Mesenteric fat pad (tissue), 1 donor: ENCODE measurements around the gene CTXN1. TPM values are rescaled to one million over a fixed set of nuclear protein-coding genes. Genes with fewer than 3 reads are reported as not detected.
"Not testable (repeated sequence)": the region's sequence is repeated elsewhere in the genome, so short reads cannot be mapped to it uniquely, and the experiment has no call there.

Experiments
- DNase-seq: peaks from one replicate; pipeline ENCODE4 v3.0.0-alpha.2; 2020; ENCODE audit warnings: low spot score
- long read RNA-seq: library from polyadenylated mRNA; unstranded; transcript quantifications from one replicate; pipeline ENCODE4 v2.0.0, GENCODE V29; 2020
- total RNA-seq: library from RNA; stranded (reverse); fragmentation: NEBNext Ultra II Directional; extraction: Animal tissue kit (Norgen Biotek cat#: 25700); gene quantifications from one replicate; pipeline ENCODE4 v1.2.1, GENCODE V29; 2021
- donor health status: DM: yes; HTN: yes; CAD: no.

Gene CTXN1
- 0.96 TPM for total RNA-seq
- long read RNA-seq = 0 reads

DNA sequence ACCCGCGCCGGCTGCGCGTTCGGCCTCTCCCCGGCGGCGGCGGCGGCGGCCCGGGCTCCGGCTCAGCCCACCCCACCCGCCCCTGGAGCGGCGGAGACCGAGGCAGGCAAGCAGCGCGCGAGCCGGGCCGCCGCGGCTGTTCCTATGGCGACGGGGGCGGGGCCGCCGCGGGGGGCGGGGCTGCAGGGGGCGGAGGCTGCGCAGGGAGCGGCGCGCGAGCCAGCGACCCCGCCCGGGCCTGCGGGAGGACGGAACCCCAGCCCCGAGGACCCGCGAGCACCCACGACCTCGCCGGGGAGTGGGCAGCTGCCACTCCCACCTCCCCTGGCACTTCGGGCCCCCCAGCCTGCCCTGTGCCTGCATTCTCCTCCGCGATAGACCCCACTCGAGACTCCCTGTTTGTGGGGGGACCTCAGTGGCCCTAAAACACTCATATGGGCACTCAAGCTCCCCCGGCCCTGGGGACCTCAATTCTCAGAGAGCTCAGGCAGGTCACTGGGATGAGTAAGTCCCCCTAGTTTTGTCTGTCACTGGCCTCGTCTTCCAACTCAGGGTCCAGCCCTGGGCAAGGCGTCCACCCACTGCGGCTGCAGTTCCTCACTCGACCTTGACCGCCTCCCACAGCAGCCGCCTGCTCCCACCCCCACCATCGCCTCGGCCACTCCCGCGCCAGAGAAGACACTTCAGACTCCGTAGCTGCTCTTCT lies at the start of gene CTXN1:
CTXN1 (minus strand) TSS at position 115 of the 706 bp plus-strand sequence. CDS start 597 bp downstream, outside the sequence.
- no peak for DNase-seq

DNA sequence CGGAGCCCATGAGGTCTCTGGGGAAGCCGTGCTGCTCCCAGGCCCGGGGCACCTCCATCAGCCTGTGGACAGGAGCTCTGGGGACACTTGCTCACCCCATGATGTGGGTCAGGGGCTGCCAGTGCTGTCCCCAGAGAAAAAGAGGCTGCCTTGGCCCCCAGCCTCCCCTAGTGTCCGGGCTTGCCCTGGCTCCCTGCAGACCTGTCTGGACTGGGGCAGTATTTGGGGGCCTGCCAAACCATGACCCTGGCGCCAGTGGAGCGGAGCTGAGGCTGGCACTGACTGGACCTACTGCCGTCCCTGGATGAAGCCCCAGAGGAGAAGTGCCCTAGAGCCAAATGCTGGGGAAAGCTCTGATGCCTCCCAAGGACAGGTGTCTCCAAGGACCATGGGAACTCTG lies 49.1 kb upstream of the CTXN1 start:
- DNase-seq = no peak

DNA sequence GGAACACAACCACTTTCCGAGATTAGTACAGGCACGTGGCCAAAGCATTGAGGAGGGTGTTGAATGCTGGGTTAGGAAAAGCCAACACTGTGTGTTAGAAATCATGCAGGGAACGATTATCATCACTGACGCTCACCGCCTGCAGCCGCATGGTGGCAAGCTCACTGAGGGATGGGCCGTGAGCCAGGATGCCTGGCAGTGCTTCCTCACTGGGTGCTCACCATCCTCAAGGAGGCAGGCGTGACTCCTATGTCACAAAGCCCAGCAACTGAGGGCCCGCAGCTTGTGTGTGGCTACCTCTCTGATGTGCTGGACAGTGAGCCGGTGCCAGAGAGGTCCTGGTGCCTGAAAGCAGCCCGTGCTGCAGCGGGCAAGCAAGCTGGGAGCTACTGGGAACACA lies 47.9 kb upstream of the CTXN1 start:
- DNase-seq = no peak

DNA sequence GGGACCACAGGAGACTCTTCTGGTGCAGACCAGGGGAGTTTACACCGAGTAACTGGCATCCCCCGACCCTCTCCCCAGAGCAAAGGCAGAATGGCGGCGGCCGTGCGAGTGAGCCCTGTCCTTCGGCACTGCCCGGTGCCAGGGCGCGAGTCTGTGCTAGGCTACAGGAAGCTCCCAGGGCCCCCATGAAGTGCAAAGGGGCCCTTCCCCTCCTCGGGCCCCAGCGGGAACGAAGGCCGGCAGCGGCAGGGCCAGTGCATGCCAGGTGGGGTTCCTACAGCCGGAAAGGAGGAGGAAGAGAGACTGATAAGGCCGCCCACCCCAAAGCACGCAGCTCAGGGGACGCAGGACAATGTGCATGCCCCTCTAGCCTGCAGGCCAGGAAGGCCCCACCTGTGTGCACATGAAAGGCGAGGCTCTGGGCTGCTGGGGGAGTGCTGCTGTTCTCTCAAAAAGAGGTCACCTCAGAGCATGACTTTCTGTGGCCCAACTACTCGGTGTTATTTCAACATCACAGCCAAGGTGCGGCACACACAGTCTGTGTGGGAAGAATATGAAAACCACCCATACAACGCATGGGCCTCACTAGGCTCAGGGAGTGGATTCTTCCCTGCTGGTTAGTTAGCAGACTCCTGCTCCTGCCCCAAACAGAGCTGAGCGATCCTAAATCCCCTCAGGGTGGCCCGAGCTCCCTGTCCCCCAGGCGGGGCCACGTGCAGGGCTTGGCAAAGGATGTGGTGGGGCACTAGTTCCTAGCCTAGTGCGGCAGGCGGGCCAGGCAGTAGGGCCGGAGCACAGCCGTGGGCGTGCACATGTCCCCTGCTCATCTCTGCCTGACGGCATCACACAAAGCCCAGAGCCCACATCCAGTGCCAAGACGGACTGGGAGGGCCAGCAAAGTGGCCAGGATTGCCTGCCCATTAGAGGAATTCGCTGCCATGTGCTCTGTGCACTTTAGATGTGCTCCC lies 45.9 kb upstream of the CTXN1 start:
- DNase-seq = no peak

DNA sequence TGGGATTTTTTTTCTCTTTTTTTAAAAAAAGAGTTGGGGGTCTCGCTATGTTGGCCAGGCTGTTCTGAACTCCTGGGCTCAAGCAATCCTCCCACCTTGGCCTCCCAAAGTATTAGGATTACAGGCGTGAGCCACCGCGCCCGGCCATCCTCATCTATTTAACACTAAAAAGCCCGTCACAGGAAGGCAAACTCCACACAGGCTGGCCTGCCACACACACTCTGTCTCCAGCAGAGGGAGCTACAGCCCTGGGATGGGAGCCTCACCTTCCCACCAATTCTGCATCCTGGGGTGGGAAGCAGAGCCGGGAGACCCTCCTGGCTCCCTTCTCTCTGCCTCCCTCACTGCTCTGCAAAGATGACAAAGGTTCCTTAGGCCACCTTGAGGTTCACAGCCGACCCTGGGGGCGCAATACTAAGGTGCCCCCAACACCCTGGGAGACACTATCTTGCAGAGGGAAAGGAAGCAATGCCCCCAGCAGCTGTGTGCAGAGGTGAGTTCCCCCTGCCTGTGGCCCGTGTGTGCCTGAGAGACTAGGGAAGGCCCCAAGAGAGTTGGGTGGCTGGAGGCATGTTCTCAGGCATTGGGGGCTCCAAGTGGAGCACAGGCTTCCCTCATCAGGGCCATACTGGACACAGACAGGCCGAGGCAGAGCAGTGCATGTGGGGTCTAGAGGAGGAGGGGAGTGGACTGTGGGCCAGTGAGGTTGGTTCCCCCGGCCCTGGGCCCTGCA lies 44.9 kb upstream of the CTXN1 start:
- no peak for DNase-seq

DNA sequence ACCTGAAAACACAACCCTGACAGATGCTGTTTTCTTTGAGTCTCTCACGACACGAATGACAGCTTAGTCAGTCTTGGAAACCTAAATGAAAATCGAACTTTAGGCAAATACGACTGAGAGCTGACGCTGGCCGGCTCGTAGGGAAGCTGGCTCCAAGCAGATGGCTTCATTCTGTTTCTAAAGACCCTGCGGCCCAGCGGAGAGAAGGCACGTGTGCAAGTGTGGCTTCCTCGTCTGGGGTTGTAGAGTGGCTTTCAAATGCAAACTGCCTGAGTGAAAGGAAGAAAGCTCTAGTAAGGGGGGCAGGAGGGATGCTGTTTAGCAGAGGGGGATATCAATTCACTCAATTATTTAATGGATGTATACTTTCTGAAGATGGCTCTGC lies 43.6 kb upstream of the CTXN1 start:
- no peak for DNase-seq

DNA sequence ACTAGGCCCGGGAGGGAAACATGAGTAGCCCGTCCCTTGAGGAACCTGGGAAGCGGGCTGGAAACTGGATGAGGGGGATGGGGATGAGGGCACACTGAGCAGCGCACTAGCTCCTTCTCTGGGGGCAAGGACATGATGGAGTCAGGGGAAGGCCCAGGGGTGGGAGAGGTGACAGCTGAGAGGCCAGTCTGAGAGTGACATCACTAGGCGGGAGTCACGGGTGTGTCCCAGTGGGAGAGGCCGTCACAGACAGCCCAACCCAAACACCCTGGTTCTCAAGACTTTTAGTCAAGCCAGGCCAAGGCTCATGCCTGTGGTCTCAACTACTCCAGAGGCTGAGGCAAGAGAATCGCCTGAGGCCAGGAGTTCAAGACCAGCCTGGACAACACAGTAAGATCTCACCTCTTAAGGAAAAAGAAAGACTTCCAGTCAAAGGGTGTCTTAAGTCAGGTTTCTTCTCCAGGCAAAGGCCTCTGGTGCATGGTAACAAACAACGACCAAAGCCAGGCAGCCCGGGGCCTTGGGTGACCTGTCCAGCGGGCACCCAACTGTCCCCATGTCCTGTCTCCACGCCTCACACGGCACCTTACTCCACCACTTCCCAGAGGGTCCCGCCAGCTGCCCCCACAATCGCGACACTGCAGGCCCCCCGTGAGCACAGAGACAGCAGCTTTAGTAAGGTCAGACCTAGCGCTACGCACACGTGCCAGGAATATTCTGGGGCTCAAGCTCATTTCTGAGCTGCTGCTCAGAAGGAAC lies 43.0 kb upstream of the CTXN1 start:
- DNase-seq = no peak

DNA sequence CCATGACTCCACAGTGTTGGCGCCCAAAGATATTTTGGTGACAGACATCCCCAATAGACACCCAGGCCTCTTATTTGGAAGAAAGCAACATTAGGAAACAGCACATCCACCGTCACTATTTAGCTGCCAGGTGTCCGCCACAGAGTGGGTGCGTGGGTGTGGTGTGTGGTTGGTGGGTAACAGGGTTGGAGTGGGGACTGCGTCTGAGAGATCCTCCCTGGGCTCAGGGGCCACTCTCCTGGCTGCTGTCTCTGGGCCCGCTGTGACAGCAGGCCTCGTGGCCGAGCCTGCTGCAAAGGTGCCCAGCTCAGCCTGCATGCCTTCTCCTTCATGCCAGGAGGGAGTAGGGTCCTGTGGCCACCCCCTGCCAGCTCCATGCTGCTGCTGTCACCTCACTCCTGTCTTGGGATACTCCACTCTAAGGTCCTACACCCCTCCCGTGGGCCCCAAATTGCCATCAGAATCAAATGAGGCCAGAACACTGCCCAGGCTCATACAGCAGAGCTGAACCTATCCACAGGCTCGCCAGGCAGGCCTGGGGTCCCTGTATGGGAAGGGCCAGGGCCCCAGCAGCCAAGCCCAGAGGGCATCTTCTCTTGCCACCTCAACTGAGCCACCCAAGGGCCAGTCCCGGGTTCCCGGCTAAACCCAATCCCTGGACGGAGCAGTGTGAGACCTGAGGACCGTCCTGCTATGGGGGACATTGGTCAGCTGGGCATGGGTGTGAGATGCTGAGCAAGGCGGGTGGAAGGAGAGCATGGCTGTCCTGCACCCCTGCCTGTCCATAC lies 42.3 kb upstream of the CTXN1 start:
- DNase-seq = no peak

DNA sequence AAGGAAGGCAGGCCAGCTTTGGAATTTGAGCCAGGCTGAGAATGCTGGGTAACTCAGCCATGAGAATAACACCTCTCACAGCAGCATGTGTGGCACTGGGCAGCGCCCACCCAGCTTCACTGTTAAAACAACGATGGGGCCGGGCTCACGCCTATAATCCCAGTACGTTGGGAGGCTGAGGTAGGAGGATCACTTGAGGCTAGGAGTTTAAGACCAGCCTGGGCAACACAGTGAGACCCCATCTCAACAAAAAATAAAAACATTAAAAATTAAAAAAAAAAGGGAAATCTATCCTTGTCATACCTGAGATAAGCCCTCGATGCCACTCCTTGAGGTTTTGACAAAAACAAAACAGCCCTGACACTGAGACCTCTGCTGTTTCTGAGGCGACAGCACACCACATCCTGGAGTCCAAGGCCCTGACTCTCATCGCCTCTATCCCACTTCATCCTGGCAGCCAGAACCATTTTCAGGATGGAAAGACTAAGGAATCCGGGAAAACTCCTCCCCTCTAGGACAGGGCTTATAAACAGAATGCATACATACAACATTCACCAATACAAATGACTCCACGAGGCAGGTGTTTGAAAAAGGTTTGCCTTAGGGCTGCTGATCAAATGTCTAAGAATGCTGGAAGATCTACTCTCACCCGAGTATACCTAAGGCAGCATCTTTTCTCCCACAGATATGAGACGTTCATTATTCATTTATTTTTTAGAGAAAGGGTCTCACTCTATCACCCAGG lies 40.2 kb upstream of the CTXN1 start:
- no peak for DNase-seq

DNA sequence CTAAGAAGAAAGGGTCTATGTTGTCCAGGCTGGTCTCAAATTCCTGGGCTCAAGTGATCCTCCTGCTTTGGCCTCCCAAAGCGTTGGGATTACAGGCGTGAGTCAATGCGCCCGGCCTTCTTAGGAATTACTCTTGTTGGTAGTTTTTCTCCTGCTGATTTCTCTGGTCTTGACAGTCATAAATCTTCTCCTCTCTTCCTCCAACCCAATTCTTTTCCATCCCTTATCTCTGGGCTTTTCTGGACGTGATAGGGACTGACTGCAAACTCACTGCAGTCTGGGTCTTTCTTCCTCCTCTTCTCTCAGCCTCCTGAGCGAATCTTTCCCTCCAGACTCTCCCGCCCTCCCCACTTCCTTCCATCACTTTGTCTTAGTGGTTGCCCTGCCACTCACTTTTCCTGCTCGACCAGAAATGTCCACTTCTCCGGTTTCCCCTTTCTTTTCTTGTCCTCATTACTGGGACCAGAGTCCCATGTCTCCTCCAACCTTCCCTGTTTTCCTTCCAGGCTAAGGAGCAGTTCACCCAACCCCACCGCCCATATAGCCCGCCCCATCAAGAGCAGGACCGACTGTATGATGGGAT lies 39.4 kb upstream of the CTXN1 start:
- DNase-seq = no peak

DNA sequence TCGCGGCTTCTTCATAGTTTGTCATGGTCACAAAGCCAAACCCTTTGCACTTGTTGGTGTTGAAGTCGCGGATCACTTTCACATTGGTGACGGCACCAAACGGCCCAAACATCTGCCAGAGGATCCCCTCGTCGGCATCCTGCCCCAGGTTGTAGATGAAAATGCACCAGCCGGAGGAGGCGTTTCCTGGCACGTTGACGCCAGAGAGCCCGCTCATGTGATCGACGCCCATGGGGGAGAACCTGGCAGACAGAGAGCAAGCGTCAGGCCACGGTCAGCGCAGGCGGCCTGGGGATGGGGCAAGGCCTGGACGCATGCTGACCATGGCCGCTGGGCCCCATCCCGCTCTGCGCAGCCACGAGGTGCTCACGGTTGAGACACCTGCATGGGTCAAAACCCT lies 37.6 kb upstream of the CTXN1 start:
- DNase-seq = no peak

DNA sequence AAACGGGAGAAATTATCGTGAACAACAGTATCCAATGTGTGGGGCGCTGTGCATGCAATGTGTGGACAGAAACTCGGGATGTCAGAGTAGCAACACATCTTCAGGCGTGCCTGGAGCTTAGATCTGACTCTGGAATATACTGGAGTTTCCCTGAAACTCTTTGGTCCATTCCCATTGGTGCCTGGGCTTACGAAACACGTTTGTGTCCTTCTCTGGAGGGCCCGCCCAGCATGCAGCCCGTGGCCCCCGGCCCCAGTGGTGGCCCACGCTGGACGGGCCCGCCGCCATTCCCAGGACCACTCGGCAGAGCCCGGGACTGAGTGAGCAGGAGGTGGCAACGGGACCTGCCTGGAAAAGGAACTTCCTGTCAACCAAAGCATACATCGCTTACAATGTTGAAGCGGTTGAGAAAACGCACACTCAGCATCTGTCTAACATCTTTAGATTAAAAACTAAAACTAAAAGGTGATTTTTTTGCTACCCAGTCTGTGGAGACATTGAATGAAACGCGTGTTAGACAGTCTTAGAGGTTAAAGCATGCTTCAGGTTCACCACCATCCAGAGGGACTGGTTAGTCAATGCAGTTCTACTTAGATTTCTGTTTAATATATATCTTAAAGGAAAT lies 36.8 kb upstream of the CTXN1 start:
- DNase-seq = no peak

DNA sequence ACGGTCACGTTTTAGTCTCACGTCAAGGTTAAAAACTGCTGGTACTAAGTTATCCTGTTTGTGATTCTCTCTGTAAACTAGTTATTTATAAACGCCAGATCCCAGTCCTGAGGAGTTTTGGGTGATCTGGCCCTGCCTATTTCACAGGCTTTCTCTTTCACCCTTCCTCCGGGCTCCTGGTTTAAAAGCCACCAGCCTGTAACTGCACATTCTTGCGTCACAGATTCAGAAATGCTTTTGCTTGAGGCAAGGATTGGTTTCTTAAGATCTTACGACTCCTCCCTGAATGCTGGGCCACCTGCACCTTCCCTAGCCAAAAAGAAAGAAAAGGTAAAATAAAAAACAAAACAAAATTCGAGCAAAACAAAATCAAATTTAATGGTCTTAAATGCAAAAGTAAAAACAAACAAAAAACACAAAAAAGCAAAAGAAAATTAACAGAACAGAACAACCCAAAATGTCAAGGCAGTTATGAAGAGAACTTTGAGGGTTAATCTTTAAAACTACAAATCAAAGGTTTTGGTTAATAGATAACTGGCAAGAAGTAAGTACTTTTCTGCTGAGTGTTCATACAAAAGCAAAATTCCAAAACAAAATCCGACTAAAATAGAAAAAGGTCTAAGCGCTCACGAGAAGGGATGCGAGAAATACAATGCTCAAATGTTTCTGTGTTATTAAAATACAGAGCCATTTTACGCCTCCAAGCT lies 36.1 kb upstream of the CTXN1 start:
- DNase-seq = no peak

DNA sequence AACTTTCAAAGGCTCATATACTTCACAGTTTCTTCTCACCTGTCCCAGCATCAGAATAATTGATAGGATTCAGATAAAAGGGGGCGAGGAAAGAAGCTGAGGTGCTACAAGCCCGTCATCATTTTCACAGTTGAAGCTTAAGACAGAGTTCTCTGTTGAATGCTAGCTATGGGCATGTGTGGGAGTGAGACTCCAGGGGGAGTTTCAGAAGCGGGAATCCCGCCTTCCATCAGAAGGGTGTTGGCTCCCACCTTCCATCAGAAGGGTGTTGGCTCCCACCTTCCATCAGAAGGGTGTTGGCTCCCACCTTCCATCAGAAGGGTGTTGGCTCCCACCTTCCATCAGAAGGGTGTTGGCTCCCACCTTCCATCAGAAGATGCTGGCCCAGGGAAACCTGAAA lies 35.1 kb upstream of the CTXN1 start:
- DNase-seq = not testable (repeated sequence)

DNA sequence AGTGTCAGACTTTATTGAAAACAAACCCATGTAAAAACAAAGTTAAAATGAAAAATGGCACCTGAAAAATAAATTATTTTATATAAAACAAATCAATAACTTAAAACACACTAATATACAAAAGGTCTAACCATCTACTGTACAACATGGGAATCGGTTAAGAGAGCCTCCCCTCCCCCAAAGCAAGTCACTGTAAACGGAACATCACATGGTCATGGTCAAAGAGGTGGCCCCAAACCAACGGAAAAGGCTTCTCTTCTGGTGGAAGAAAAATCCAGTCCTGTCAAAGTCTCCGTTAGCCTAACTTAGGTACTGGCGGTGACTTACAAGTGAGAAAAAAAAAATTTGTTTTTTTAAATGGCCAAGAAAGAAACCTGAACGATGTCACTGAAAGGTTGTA lies 33.3 kb upstream of the CTXN1 start:
- no peak for DNase-seq

DNA sequence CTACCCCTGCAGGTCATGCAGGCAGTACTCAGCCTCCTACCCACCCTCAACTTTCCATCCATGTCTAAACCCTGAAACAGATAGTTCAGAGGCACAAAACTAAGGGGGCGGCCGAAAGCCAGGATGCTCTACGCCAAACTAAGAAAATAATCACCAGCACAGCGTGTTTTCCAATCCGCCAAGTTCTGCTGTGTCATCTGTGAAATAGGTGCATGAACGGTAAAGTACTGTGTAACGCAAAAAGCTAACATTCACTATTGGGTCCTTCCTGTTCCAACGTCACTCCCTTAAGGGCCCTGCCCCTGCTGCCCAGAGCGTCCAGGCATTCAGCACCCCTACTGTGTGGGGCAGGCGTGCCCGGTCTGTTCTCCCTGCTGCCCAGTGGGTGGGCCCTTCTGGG lies 29.8 kb upstream of the CTXN1 start:
- no peak for DNase-seq

DNA sequence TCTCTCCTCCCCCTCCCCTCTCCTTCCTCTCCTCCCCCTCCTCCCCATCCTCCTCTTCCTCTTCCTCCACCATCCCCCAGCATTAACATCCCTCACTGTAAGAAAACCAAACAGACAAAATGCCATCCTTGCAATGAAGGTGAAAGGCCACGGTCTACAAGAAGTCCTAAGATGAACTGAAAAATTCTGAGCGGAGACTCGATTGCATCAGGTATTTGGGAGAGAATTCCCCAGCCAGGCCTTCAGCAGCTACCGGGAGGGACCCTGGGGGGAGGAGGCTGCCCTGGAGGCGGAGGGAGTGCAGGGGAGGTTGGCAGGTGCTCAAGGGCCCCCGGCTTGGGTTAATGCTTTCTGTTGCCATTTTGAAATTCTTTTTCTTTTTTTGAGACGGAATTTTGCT lies 27.6 kb upstream of the CTXN1 start:
- no peak for DNase-seq

DNA sequence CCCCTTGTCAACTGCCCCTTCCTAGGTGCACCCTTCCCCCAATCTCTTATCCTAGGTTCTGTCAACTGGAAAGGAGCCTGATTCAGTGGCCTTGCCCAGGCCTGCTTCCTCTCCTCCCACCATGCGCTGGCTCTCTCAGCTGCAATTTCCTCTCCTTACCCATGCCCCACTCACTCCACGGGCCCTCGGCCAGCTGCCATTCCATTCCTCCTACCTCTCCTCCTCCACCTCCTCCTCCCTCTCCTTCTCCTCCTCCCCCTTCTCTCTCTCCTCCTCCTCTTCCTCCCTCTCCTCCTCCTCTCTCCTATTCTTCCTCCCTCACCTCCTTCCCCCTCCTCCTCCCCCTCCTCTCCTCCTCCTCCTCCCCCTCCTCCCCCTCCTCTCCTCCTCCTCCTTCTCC lies 27.1 kb upstream of the CTXN1 start:
- no peak for DNase-seq
